Activated CD8-positive, alpha-beta T cell treated with anti-CD3 and anti-CD28 coated beads for 36 hours (primary cell): Measurements from ENCODE around the gene CCR4. TPM values are rescaled to one million over a fixed set of nuclear protein-coding genes. Genes with fewer than 3 reads are reported as not detected.
A peak's percentile ranks its signal among the peaks of the same experiment; 100 is the strongest.

Source experiments
- ATAC-seq: fragments of 200-7000 bp; cut with Tn5 transposase; one replicate; pipeline ENCODE4 v1.10.0; 2021; ENCODE audit warnings: mild to moderate bottlenecking, moderate library complexity
- CTCF ChIA-PET: fragments of 350-600 bp; sonication (Branson Sonifier 250); formaldehyde crosslinking; loops from one replicate; lab custom pipeline; 2021; ENCODE audit warnings: antibody characterized with exemption; lab: Charles Lee
- POLR2A ChIA-PET: fragments of 350-600 bp; sonication (Branson Sonifier 250); formaldehyde crosslinking; loops from one replicate; lab custom pipeline; 2021; ENCODE audit warnings: antibody characterized with exemption; lab: Charles Lee
- DNase-seq: peaks from one replicate; pipeline ENCODE4 v3.0.0-alpha.2; 2020
- H3K27ac Mint-ChIP-seq: one replicate; pipeline ENCODE4 v1.8.0; 2021; ENCODE audit warnings: mild to moderate bottlenecking, mixed read lengths
- H3K27me3 Mint-ChIP-seq: one replicate; pipeline ENCODE4 v1.8.0; 2021; ENCODE audit warnings: mixed read lengths
- H3K36me3 Mint-ChIP-seq: one replicate; pipeline ENCODE4 v1.8.0; 2021; ENCODE audit warnings: low read depth, mixed read lengths
- H3K4me1 Mint-ChIP-seq: one replicate; pipeline ENCODE4 v1.8.0; 2021; ENCODE audit warnings: low read depth, mixed read lengths
- H3K4me3 Mint-ChIP-seq: one replicate; pipeline ENCODE4 v1.8.0; 2021; ENCODE audit warnings: mild to moderate bottlenecking, moderate library complexity, mixed read lengths
- H3K9me3 Mint-ChIP-seq: one replicate; pipeline ENCODE4 v1.8.0; 2021; ENCODE audit warnings: mixed read lengths
- CTCF ChIP-seq: fragments of 200-600 bp; IDR thresholded peaks from one replicate; pipeline ENCODE4 v1.8.0; 2022; ENCODE audit warnings: antibody characterized with exemption, mild to moderate bottlenecking
- intact Hi-C: fragments of 100-400 bp; cut with micrococcal nuclease; formaldehyde crosslinking; loops from one replicate; pipeline ENCODE4 v1.10.0; 2022
- total RNA-seq, 2 experiments: library from RNA; stranded (reverse); gene quantifications; one replicate each; pipeline ENCODE4 v1.2.3, GENCODE V29; 2021

CCR4 gene
- total RNA-seq, 2 experiments from 2014 or later, result 17.4 to 18.8 TPM

- Mint-ChIP-seq H3K36me3 (peaks cover 7% of the 10 kb centered on the region), H3K4me1 (peaks cover 30% of the 10 kb centered on the region), H3K27ac (peak overlapping the region; percentile 43), H3K9me3 (no peaks in the 10 kb centered on the region), H3K4me3 (no peak overlapping the region), H3K27me3 (peaks cover 2% of the 10 kb centered on the region)
- DNase-seq, result no peak
- ChIA-PET CTCF (interaction anchor here (1.1 to 3.0 kb wide), 5 partner anchors 9 to 86 kb away, joined by 3 to 15 read pairs (median 3); no protein-coding TSS in a partner anchor), POLR2A (interaction anchor here (0.8 to 3.5 kb wide), 4 partner anchors 9 to 123 kb away, joined by 3 to 11 read pairs (median 4); no protein-coding TSS in a partner anchor)
- TF ChIP-seq CTCF, result no peak
- no peak for ATAC-seq
- intact Hi-C loops, result no loop called here
Observed at GRCh38 chr3:32989171-32989570, 37.7 kb downstream of the CCR4 start.

DNA sequence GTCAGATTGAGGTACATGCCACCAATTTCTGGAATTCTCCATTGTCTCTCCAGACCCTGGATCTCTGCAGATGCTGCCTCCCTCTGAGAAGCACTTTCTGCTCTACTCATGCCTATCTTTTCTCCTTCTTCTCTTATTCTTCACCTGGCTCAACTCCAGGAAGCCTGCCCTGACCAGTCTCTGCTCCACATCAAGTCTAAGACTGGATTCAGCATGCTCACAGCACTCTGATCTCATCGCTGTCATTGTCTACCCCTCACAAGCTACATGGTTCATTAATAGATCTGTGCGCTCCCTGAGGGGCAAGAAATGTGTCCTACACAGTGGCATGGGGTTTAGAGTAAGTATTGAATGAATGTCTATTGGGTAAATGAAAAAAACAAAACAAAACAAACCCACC lies 38.7 kb downstream of the CCR4 start:
- intact Hi-C loops, result no loop called here
- peaks cover 2% of the 10 kb centered on the region for H3K27me3 Mint-ChIP-seq
- ChIA-PET POLR2A (interaction anchor here (0.6 to 1.4 kb wide), 3 partner anchors 10 to 28 kb away, joined by 3 to 4 read pairs (median 3); no protein-coding TSS in a partner anchor), CTCF (interaction anchor here (0.8 to 3.0 kb wide), 3 partner anchors 22 to 85 kb away, joined by 3 to 15 read pairs (median 9); no protein-coding TSS in a partner anchor)
- DNase-seq (no peak), ATAC-seq (no peak)
- no peak for TF ChIP-seq CTCF
- H3K4me1 Mint-ChIP-seq, result peaks cover 37% of the 10 kb centered on the region
- no peak overlapping the region for H3K4me3 Mint-ChIP-seq
- no peak overlapping the region for H3K27ac Mint-ChIP-seq
- H3K36me3 Mint-ChIP-seq, result peaks cover 10% of the 10 kb centered on the region
- H3K9me3 Mint-ChIP-seq, result no peaks in the 10 kb centered on the region

GRCh38 chr3:32991781-32992180 lies 40.3 kb downstream of the CCR4 start:
- peak overlapping the region; percentile 42 for H3K4me3 Mint-ChIP-seq
- intact Hi-C loops, result loop anchor here (2.0 kb wide), 3 partner anchors 15 to 39 kb away; no protein-coding TSS in a partner anchor

DNA sequence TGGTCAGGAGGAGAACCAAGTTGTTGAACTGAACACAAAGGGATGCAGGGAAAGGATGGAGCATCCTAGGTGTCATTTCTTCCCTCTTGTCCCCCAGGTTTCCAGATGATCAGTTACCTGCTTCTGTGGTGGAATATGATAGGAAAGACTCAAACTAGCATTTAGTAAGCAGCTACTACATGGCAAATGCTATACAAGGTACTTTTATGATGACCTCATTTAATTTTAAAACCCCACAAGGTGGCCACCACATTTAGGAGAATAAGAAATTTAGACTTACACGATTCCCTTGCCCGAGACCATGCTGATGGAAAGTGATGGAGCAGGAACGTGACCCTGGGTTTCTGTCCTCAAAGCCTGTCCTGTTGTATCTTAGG lies 40.9 kb downstream of the CCR4 start:
- H3K27ac Mint-ChIP-seq, result peak overlapping the region; percentile 92
- H3K9me3 Mint-ChIP-seq, result no peaks in the 10 kb centered on the region
- peaks cover 18% of the 10 kb centered on the region for H3K36me3 Mint-ChIP-seq
- H3K4me1 Mint-ChIP-seq, result peaks cover 56% of the 10 kb centered on the region
- DNase-seq, result no peak
- peak overlapping the region; percentile 42 for H3K4me3 Mint-ChIP-seq
- peak; percentile 12 for ATAC-seq
- H3K27me3 Mint-ChIP-seq, result no peaks in the 10 kb centered on the region
- intact Hi-C loops, result loop anchor here (2.0 kb wide), 3 partner anchors 15 to 39 kb away; no protein-coding TSS in a partner anchor
- TF ChIP-seq CTCF, result no peak
- CTCF ChIA-PET, result interaction anchor here (0.7 to 2.5 kb wide), 9 partner anchors 10 to 69 kb away, joined by 3 to 9 read pairs (median 4); no protein-coding TSS in a partner anchor
- POLR2A ChIA-PET, result interaction anchor here (0.7 to 1.8 kb wide), 8 partner anchors 12 to 70 kb away, joined by 3 to 7 read pairs (median 4); no protein-coding TSS in a partner anchor

More at GRCh38 chr3:32991781-32992180, 40.3 kb downstream of the CCR4 start:
- Mint-ChIP-seq H3K36me3 (peaks cover 15% of the 10 kb centered on the region), H3K27me3 (peaks cover under 1% of the 10 kb centered on the region), H3K4me1 (peaks cover 52% of the 10 kb centered on the region), H3K9me3 (no peaks in the 10 kb centered on the region), H3K27ac (peak overlapping the region; percentile 6)
- DNase-seq (no peak), ATAC-seq (no peak)
- ChIA-PET POLR2A (interaction anchor here (0.7 to 1.8 kb wide), 5 partner anchors 11 to 70 kb away, joined by 3 to 7 read pairs (median 4); no protein-coding TSS in a partner anchor), CTCF (interaction anchor here (1.2 to 2.1 kb wide), 3 partner anchors 11 to 39 kb away, joined by 3 to 9 read pairs (median 3); no protein-coding TSS in a partner anchor)
- no peak for TF ChIP-seq CTCF

- TF ChIP-seq CTCF, result no peak
- Mint-ChIP-seq H3K4me1 (peaks cover 62% of the 10 kb centered on the region), H3K27me3 (no peaks in the 10 kb centered on the region), H3K36me3 (peaks cover 28% of the 10 kb centered on the region), H3K27ac (peak overlapping the region; percentile 63), H3K4me3 (no peak overlapping the region), H3K9me3 (no peaks in the 10 kb centered on the region)
- no peak for ATAC-seq
- ChIA-PET POLR2A (no interaction called here), CTCF (interaction anchor here (2.5 kb wide), 1 partner anchor 46 kb away, joined by 8 read pairs; no protein-coding TSS in a partner anchor)
- intact Hi-C loops, result no loop called here
- no peak for DNase-seq
Observed at GRCh38 chr3:32994045-32994444, 42.6 kb downstream of the CCR4 start.
